Neural cell (in vitro differentiated cells): ENCODE results near the gene MYCBP2. TPM values are rescaled to one million over a fixed set of nuclear protein-coding genes. Genes with fewer than 3 reads are reported as not detected.

Experiments used
- H2AFZ ChIP-seq: fragments of 200-600, 300-800 bp; sonication (generic), shearing (Covaris generic); 2 replicates; pipeline ENCODE4 v1.6.0; 2014; ENCODE audit warnings: low read depth, mild to moderate bottlenecking, antibody characterized with exemption, low read length, moderate library complexity
- H3F3A ChIP-seq: fragments of 200-600 bp; shearing (Covaris generic); 2 replicates; pipeline ENCODE4 v1.6.1; 2016; ENCODE audit warnings: mild to moderate bottlenecking, moderate library complexity, mixed read lengths, antibody characterized with exemption, low read length; ENCODE audit not compliant: insufficient read depth, poor library complexity, severe bottlenecking
- H3K27ac ChIP-seq: fragments of 200-600, 300-800 bp; sonication (generic), shearing (Covaris generic); 2 replicates; pipeline ENCODE4 v1.5.1; 2014; ENCODE audit warnings: mild to moderate bottlenecking, low read length, moderate library complexity
- H3K27me3 ChIP-seq: fragments of 300-800, 200-600 bp; sonication (generic), shearing (Covaris generic); 2 replicates; pipeline ENCODE4 v1.6.0; 2014; ENCODE audit warnings: mild to moderate bottlenecking, low read depth, low read length, moderate library complexity; ENCODE audit not compliant: insufficient read depth
- H3K36me3 ChIP-seq: fragments of 300-800, 200-600 bp; sonication (generic), shearing (Covaris generic); 2 replicates; pipeline ENCODE4 v1.5.1; 2014; ENCODE audit warnings: mild to moderate bottlenecking, antibody characterized with exemption, low read length, moderate library complexity; ENCODE audit not compliant: insufficient read depth
- H3K4me2 ChIP-seq: fragments of 300-800, 200-600 bp; sonication (generic), shearing (Covaris generic); 2 replicates; pipeline ENCODE4 v1.6.0; 2014; ENCODE audit warnings: mild to moderate bottlenecking, low read length
- H3K4me3 ChIP-seq: fragments of 300-800, 200-600 bp; sonication (generic), shearing (Covaris generic); 2 replicates; pipeline ENCODE4 v1.5.1; 2014; ENCODE audit warnings: mild to moderate bottlenecking, low read length, moderate library complexity
- H3K79me2 ChIP-seq: fragments of 200-600 bp; shearing (Covaris generic); replicated peaks from 2 replicates; pipeline ENCODE4 v1.6.0; 2014; ENCODE audit warnings: mild to moderate bottlenecking, low read length, moderate library complexity; ENCODE audit not compliant: insufficient read depth
- H3K9ac ChIP-seq: fragments of 300-800, 200-600 bp; sonication (generic), shearing (Covaris generic); 2 replicates; pipeline ENCODE4 v1.6.1; 2016; ENCODE audit warnings: mild to moderate bottlenecking, low read length, mixed read lengths
- H3K9me2 ChIP-seq: fragments of 200-600 bp; shearing (Covaris generic); 2 replicates; pipeline ENCODE4 v1.6.1; 2016; ENCODE audit warnings: mild to moderate bottlenecking, low read length, mixed read lengths; ENCODE audit not compliant: insufficient read depth
- H3K9me3 ChIP-seq: fragments of 200-600, 300-800 bp; sonication (generic), shearing (Covaris generic); 2 replicates; pipeline ENCODE4 v1.6.1; 2016; ENCODE audit warnings: mild to moderate bottlenecking, mixed run types, low read length, moderate library complexity, mixed read lengths
- H4K20me1 ChIP-seq: fragments of 200-600 bp; shearing (Covaris generic); 2 replicates; pipeline ENCODE4 v1.6.1; 2016; ENCODE audit warnings: mild to moderate bottlenecking, mixed run types; ENCODE audit not compliant: insufficient read depth
- EP300 ChIP-seq: fragments of 450-650 bp; conservative IDR thresholded peaks from 2 replicates; pipeline ENCODE4 v1.6.1; 2014; ENCODE audit warnings: antibody characterized with exemption, mild to moderate bottlenecking, moderate library complexity; ENCODE audit not compliant: poor library complexity, severe bottlenecking
- EZH2 ChIP-seq: fragments of 200-600, 300-800 bp; shearing (Covaris generic), sonication (generic); IDR thresholded peaks from 2 replicates; pipeline ENCODE4 v1.6.1; 2014; ENCODE audit warnings: antibody characterized with exemption, low read length, borderline replicate concordance, mild to moderate bottlenecking; ENCODE audit not compliant: insufficient read depth, poor library complexity, severe bottlenecking
- MXI1 ChIP-seq: fragments of 450-650 bp; conservative IDR thresholded peaks from 2 replicates; pipeline ENCODE4 v1.6.1; 2014; ENCODE audit warnings: antibody characterized with exemption, mild to moderate bottlenecking; ENCODE audit not compliant: poor library complexity, severe bottlenecking
- POLR2AphosphoS5 ChIP-seq: IDR thresholded peaks from 2 replicates; pipeline ENCODE4 v1.6.1; 2012
- RAD21 ChIP-seq: fragments of 450-650 bp; conservative IDR thresholded peaks from 2 replicates; pipeline ENCODE4 v1.6.1; 2014; ENCODE audit warnings: antibody characterized with exemption, mild to moderate bottlenecking, moderate library complexity
- SMC3 ChIP-seq: fragments of 450-650 bp; conservative IDR thresholded peaks from 2 replicates; pipeline ENCODE4 v1.6.1; 2014; ENCODE audit warnings: antibody characterized with exemption, mild to moderate bottlenecking, moderate library complexity; ENCODE audit not compliant: poor library complexity
- TAF1 ChIP-seq: IDR thresholded peaks from 2 replicates; pipeline ENCODE4 v1.6.1; 2012; ENCODE audit warnings: low read depth
- polyA plus RNA-seq: library from polyadenylated mRNA; depleted of rRNA; stranded (reverse); fragments of >200 nt; gene quantifications from 2 replicates; pipeline ENCODE4 v1.2.3, GENCODE V29; 2014
- TF ChIP-seq, protein P1 (sequence below): IDR thresholded peaks from 2 replicates; pipeline ENCODE4 v1.6.1; 2012; ENCODE audit warnings: borderline replicate concordance
- TF ChIP-seq, protein P2 (sequence below): fragments of 450-650 bp; IDR thresholded peaks from 2 replicates; pipeline ENCODE4 v1.5.1; 2014; ENCODE audit warnings: antibody characterized with exemption, mild to moderate bottlenecking, moderate library complexity; ENCODE audit not compliant: poor library complexity, severe bottlenecking

MYCBP2 gene
- polyA plus RNA-seq, 1 donor from 2014 or later: 135 TPM

DNA sequence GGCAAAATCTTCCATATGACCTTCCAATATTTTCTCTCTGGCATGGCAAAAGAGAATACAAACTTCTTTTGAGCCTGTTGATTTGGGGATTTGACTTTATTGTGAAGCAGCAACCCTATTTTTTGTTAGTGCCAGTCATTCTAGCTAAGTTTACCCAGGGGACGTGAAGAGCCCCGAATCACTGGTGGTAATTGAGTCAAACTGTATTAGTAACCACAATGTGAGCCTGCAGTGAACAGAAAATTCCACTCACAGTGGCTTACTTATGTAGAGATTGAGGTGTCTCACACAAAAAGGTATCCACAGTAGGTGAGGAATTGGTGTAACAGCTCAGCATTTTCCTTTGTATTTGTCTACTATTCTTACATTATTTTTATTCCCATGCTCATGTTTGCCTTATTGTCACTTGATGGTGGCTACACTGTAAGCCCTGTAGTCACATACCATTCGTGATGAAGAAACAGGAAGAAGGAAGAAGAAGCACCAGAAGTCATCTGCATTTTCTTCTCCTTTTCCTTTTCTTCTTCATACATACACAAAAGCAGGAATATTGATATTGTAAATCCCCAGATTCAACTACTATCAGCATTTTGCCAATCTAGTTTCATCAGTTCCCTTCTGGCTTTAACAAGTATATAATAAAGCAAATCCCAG is 33.3 kb upstream of the MYCBP2 start:
- H3K27me3 ChIP-seq: no peaks in the 10 kb centered on the region
- H3K9ac ChIP-seq: no peak overlapping the region
- no peaks in the 10 kb centered on the region for H3K79me2 ChIP-seq
- H4K20me1 ChIP-seq: no peaks in the 10 kb centered on the region
- no peaks in the 10 kb centered on the region for H3K9me2 ChIP-seq
- H3K4me3 ChIP-seq: no peak overlapping the region
- no peaks in the 10 kb centered on the region for H3K36me3 ChIP-seq
- no peak overlapping the region for H2AFZ ChIP-seq
- H3K27ac ChIP-seq: no peak overlapping the region
- no peak for TF ChIP-seq EZH2
- TF ChIP-seq POLR2AphosphoS5: no peak
- TF ChIP-seq MXI1: no peak
- TF ChIP-seq, protein P1, sequence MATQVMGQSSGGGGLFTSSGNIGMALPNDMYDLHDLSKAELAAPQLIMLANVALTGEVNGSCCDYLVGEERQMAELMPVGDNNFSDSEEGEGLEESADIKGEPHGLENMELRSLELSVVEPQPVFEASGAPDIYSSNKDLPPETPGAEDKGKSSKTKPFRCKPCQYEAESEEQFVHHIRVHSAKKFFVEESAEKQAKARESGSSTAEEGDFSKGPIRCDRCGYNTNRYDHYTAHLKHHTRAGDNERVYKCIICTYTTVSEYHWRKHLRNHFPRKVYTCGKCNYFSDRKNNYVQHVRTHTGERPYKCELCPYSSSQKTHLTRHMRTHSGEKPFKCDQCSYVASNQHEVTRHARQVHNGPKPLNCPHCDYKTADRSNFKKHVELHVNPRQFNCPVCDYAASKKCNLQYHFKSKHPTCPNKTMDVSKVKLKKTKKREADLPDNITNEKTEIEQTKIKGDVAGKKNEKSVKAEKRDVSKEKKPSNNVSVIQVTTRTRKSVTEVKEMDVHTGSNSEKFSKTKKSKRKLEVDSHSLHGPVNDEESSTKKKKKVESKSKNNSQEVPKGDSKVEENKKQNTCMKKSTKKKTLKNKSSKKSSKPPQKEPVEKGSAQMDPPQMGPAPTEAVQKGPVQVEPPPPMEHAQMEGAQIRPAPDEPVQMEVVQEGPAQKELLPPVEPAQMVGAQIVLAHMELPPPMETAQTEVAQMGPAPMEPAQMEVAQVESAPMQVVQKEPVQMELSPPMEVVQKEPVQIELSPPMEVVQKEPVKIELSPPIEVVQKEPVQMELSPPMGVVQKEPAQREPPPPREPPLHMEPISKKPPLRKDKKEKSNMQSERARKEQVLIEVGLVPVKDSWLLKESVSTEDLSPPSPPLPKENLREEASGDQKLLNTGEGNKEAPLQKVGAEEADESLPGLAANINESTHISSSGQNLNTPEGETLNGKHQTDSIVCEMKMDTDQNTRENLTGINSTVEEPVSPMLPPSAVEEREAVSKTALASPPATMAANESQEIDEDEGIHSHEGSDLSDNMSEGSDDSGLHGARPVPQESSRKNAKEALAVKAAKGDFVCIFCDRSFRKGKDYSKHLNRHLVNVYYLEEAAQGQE: no peak
- TF ChIP-seq, protein P2, sequence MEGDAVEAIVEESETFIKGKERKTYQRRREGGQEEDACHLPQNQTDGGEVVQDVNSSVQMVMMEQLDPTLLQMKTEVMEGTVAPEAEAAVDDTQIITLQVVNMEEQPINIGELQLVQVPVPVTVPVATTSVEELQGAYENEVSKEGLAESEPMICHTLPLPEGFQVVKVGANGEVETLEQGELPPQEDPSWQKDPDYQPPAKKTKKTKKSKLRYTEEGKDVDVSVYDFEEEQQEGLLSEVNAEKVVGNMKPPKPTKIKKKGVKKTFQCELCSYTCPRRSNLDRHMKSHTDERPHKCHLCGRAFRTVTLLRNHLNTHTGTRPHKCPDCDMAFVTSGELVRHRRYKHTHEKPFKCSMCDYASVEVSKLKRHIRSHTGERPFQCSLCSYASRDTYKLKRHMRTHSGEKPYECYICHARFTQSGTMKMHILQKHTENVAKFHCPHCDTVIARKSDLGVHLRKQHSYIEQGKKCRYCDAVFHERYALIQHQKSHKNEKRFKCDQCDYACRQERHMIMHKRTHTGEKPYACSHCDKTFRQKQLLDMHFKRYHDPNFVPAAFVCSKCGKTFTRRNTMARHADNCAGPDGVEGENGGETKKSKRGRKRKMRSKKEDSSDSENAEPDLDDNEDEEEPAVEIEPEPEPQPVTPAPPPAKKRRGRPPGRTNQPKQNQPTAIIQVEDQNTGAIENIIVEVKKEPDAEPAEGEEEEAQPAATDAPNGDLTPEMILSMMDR: no peak
- TF ChIP-seq EP300: no peak
- TF ChIP-seq SMC3: no peak
- TF ChIP-seq TAF1: no peak
- no peak for TF ChIP-seq RAD21
- no peaks in the 10 kb centered on the region for H3F3A ChIP-seq
- no peak overlapping the region for H3K4me2 ChIP-seq
- H3K9me3 ChIP-seq: no peaks in the 10 kb centered on the region

DNA sequence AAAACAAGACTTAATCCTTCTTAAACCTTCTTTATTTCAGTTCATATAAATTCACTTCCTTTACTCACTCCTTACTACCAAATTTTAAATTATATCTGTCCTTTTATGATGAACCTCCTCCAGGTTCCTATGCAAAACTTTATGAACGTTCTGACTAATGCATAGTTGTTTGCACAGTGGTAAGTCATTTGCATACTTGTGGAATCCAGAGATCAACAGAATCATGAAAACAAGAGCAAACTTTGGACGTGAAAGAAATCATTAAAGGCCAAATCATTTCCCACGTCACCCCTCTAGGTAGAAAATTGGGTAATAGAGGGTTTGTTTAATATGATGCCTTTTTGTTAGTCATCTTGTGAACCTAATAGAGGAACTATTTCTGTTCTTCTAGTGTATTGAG is 32.3 kb upstream of the MYCBP2 start:
- H3K9me3 ChIP-seq: no peaks in the 10 kb centered on the region
- H3F3A ChIP-seq: no peaks in the 10 kb centered on the region
- no peaks in the 10 kb centered on the region for H4K20me1 ChIP-seq
- H2AFZ ChIP-seq: no peak overlapping the region
- H3K27me3 ChIP-seq: no peaks in the 10 kb centered on the region
- TF ChIP-seq TAF1 (no peak), EP300 (no peak), RAD21 (no peak), POLR2AphosphoS5 (no peak), MXI1 (no peak), SMC3 (no peak)
- TF ChIP-seq, protein P2: no peak
- no peak overlapping the region for H3K9ac ChIP-seq
- H3K27ac ChIP-seq: no peak overlapping the region
- H3K4me2 ChIP-seq: no peak overlapping the region
- H3K9me2 ChIP-seq: no peaks in the 10 kb centered on the region
- no peaks in the 10 kb centered on the region for H3K79me2 ChIP-seq
- no peak overlapping the region for H3K4me3 ChIP-seq
- H3K36me3 ChIP-seq: no peaks in the 10 kb centered on the region
